Camera-type eye (tissue), 1 donor: ENCODE data around the gene HARS2. TPM values are rescaled to one million over a fixed set of nuclear protein-coding genes. Genes with fewer than 3 reads are reported as not detected.

Source experiments
- total RNA-seq: library from RNA; depleted of rRNA; stranded (reverse); fragments of >200 nt; gene quantifications from one replicate; pipeline ENCODE4 v1.2.3, GENCODE V29; 2014

HARS2 gene, protein sequence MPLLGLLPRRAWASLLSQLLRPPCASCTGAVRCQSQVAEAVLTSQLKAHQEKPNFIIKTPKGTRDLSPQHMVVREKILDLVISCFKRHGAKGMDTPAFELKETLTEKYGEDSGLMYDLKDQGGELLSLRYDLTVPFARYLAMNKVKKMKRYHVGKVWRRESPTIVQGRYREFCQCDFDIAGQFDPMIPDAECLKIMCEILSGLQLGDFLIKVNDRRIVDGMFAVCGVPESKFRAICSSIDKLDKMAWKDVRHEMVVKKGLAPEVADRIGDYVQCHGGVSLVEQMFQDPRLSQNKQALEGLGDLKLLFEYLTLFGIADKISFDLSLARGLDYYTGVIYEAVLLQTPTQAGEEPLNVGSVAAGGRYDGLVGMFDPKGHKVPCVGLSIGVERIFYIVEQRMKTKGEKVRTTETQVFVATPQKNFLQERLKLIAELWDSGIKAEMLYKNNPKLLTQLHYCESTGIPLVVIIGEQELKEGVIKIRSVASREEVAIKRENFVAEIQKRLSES
- total RNA-seq, result 35.0 TPM

DNA sequence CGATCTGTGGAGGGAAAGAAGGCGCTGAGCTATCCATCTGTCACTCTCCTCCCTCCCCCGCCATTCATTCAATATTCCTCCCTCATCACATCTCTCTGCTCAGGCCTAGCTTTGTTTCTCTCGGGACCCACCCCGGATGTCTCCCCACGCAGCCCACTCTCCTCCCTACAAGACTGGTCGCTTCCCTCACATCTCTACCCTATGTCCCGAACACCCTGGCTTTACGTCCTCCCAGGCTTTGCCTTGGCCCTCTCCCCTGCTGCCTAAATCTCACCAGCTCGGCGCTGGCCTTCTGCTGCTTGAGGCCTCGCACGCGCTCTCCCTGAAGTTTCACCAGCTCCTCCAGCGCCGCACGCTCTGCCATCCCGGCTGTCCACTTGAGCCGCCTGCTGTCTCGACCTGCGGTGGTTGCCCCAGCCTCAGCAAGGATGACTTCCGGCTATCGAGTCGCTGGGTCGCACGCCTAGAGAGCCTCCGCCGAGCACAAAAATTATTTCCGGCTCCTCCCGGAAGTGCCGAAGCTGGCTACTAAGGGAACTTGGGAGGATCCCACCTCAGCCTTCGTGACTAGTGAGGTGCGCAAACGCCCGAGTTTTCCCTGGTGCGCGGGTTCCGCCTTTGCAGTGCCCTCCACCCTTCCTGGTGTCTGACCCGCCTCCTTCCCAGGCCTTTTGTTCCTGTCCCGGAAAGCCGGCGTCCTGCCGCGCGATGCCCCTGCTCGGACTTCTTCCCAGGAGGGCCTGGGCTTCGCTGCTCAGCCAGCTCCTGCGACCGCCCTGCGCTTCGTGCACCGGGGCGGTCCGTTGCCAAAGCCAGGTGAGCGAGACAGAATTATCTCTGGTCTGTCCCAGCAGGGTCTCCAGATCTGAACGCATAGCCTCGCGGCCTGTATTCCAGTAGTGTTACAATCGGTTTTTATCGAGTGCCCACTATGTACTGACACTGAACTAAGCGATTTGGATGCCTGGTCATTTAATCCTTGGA is at the start of gene HARS2, which contains the start of gene HARS1:
Gene HARS2, plus strand, starts transcription at position 515 of the 984 bp plus-strand sequence. Its CDS starts 194 bp downstream, at position 709.
Gene HARS1, minus strand, starts transcription at position 430 of the 984 bp plus-strand sequence. Its CDS starts 66 bp downstream, at position 364.

DNA sequence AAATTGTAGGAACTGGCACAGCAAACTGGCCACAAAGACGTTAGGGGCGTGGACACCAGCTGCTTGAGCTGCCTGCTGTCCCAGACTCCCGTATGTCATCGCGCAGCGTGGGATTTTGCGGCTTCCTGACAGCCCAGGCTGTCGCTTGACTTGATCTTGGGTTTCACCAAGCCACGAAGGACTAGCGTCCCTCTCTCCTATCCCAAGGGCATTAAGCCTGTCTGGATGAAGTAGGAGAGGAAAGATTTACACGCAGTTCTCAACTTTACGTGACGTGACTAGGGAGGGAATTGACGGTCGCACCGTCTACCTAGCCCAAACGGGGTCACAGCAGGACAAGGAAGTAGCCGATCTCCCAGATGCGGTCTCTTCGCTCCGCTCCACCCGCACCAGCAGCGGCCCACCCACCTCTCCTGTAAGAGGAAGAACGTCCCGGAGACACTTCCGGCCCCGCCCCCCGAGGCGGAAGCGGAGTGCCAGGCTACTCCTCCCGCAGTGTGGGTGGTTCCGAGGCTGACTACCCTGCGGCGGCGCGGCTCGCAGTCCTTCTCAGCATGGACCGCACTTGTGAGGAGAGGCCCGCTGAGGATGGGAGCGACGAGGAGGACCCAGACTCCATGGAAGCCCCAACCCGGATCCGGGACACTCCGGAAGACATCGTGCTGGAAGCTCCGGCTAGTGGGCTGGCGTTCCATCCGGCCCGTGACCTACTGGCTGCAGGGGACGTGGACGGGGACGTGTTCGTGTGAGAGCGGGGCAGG is 26.7 kb upstream of the HARS2 start, which contains the start of gene WDR55:
Gene WDR55, plus strand, starts transcription at position 546 of the 761 bp plus-strand sequence. Its CDS starts 9 bp downstream, at position 555.

DNA sequence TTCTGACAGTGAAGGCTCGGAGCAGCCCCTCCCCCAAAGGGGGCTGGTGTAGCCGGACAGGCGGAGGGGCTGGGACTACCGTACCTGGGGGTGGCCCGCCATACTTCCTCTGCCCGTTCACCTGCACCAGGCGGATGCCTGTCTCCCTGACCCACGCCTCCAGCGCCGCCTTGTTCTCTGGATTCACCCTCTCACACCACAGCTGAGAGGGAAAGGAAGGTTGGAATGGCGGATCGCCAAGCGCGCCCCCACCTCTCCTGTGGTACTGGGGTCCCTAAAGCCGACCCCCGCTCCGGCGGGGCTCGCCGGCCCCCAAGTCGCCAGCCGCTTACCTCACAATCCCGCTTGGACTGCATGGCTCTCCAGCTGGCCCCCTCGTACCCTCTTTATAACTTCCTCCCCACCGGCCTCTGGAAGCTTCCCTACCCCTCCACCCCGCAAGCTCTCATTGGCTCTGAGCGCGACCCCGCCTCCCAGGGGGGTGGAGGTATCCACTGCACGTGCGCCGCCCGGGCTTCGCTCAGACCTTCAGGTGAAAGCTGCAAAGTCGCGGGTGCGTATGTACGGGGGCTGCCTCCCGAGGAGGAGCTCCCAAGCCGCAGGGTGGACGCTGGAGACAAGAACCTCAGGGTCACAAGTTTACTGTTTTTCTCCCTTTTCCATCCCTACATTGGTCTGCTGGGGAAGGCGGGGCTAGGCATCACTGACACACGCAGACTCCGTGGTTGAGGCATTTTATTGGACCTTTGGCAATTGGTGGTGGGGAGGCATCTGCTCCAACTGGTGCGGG is 17.9 kb upstream of the HARS2 start, which contains the start of gene DND1:
Gene DND1, minus strand, starts transcription at position 390 of the 790 bp plus-strand sequence. Its CDS starts 34 bp downstream, at position 356.

DNA sequence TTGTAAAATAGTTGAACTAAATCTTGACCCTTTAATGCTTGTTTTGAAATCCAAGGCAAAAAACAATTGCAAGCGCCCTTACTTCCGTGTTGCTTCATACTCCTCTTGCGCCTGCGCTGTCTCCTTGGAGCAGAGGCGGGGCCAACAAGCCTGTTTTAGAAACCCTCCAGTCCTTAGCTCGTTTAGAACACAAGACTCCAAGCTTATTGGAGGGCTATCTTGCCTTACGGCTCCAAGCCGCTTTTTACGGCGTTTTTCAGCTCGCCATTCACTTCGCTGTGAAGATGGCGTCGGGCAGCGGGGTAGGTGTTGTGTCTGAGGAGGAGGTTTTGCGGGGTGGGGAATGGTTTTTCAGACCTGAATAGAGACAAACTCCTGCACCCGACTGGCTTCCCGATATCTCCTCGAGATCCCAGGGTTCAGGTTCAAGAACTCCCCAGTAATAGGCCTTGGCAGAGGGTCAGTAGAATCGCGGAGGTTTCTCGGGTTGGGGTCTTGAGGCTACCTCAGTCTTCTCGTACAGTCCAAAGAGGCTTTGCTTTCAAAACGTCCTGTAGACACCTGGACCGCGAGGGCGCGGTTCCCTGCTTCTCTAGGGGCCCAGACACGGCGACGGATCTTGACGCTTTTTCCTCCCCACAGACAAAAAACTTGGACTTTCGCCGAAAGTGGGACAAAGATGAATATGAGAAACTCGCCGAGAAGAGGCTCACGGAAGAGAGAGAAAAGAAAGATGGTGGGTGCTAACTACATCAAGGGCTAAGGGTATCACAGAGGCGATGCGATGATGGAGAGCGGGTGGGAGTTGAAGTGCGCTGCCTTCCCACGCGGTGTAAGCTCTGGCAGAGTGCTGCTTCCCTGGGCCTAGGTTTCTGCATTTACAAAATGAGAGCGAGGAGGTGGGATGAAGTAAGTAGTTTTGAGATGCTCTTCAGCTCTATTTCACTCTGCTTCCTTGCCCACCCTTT is 9.2 kb downstream of the HARS2 start, which contains the start of gene ZMAT2:
Gene ZMAT2, plus strand, starts transcription at position 271 of the 968 bp plus-strand sequence. Its CDS starts 14 bp downstream, at position 285.

Other genes starting within 250 kb of the HARS2 start
- gene EIF4EBP3, start 143.8 kb upstream of the HARS2 start, total RNA-seq, result 5.6 TPM
- gene SRA1, start 134.0 kb upstream of the HARS2 start, total RNA-seq, result 20.5 TPM
- 50.0 TPM for gene APBB3, start 126.9 kb upstream of the HARS2 start, total RNA-seq
- gene SLC35A4, start 126.6 kb upstream of the HARS2 start, total RNA-seq, result 12.8 TPM
- 22.0 TPM for gene CD14, start 58.3 kb upstream of the HARS2 start, total RNA-seq
- gene TMCO6, start 52.0 kb upstream of the HARS2 start, total RNA-seq, result 54.8 TPM
- gene NDUFA2, start 43.8 kb upstream of the HARS2 start, total RNA-seq, result 31.1 TPM
- gene IK, start 43.6 kb upstream of the HARS2 start, total RNA-seq, result 134 TPM
- 16.2 TPM for gene WDR55, start 26.6 kb upstream of the HARS2 start, total RNA-seq
- 0.60 TPM for gene DND1, start 17.9 kb upstream of the HARS2 start, total RNA-seq
- gene HARS1, start 85 bp upstream of the HARS2 start, total RNA-seq, result 45.3 TPM
- 37.4 TPM for gene ZMAT2, start 9.0 kb downstream of the HARS2 start, total RNA-seq
- gene PCDHA1, start 94.7 kb downstream of the HARS2 start, total RNA-seq, result 0.71 TPM
- gene PCDHA2, start 103.4 kb downstream of the HARS2 start, total RNA-seq, result 2.4 TPM
- 4.6 TPM for gene PCDHA3, start 109.6 kb downstream of the HARS2 start, total RNA-seq
- 7.1 TPM for gene PCDHA4, start 115.6 kb downstream of the HARS2 start, total RNA-seq
- 2.9 TPM for gene PCDHA5, start 130.2 kb downstream of the HARS2 start, total RNA-seq
- 5.6 TPM for gene PCDHA6, start 136.5 kb downstream of the HARS2 start, total RNA-seq
- 3.6 TPM for gene PCDHA7, start 142.8 kb downstream of the HARS2 start, total RNA-seq
- 3.6 TPM for gene PCDHA8, start 149.7 kb downstream of the HARS2 start, total RNA-seq
- gene PCDHA9, start 156.9 kb downstream of the HARS2 start, total RNA-seq, result 4.6 TPM
- 4.6 TPM for gene PCDHA10, start 164.4 kb downstream of the HARS2 start, total RNA-seq
- gene PCDHA11, start 177.5 kb downstream of the HARS2 start, total RNA-seq, result 8.9 TPM
- gene PCDHA12, start 183.9 kb downstream of the HARS2 start, total RNA-seq, result 5.1 TPM
- gene PCDHA13, start 190.7 kb downstream of the HARS2 start, total RNA-seq, result 9.7 TPM
- 7.6 TPM for gene PCDHAC1, start 234.8 kb downstream of the HARS2 start, total RNA-seq